Chondrocyte (in vitro differentiated cells): Measurements from ENCODE around the gene DBNDD2. TPM values are rescaled to one million over a fixed set of nuclear protein-coding genes. Genes with fewer than 3 reads are reported as not detected.

Experiments used
- DNase-seq: peaks from one replicate; pipeline ENCODE4 v3.0.0; 2021; ENCODE audit warnings: mixed read lengths, low spot score
- H3K27ac Mint-ChIP-seq: one replicate; pipeline ENCODE4 v1.8.0; 2021; ENCODE audit warnings: mild to moderate bottlenecking, moderate library complexity, mixed read lengths; ENCODE audit not compliant: unreplicated experiment
- H3K27me3 Mint-ChIP-seq: 2 replicates; pipeline ENCODE4 v1.8.0; 2021; ENCODE audit warnings: low read depth, mixed read lengths
- H3K36me3 Mint-ChIP-seq: 2 replicates; pipeline ENCODE4 v1.8.0; 2021; ENCODE audit warnings: low read depth, mixed read lengths
- H3K4me1 Mint-ChIP-seq: 2 replicates; pipeline ENCODE4 v1.8.0; 2021; ENCODE audit warnings: low read depth, mild to moderate bottlenecking, mixed read lengths
- H3K4me3 Mint-ChIP-seq: one replicate; pipeline ENCODE4 v1.8.0; 2021; ENCODE audit warnings: mild to moderate bottlenecking, moderate library complexity, mixed read lengths; ENCODE audit not compliant: unreplicated experiment
- H3K9me3 Mint-ChIP-seq: 2 replicates; pipeline ENCODE4 v1.8.0; 2021; ENCODE audit warnings: low read depth, mixed read lengths
- CTCF ChIP-seq: fragments of 200-600 bp; sonication (generic); IDR thresholded peaks from 2 replicates; pipeline ENCODE4 v1.5.0; 2021; ENCODE audit warnings: antibody characterized with exemption, mild to moderate bottlenecking, moderate library complexity
- total RNA-seq: library from RNA; stranded (reverse); gene quantifications from 3 replicates; pipeline ENCODE4 v1.2.1, GENCODE V29; 2021

DBNDD2 gene
- total RNA-seq, 1 donor from 2014 or later: 47.0 TPM

GRCh38 chr20:45425561-45425960 lies 17.5 kb downstream of the DBNDD2 start:
- H3K9me3 Mint-ChIP-seq: no peaks in the 10 kb centered on the region
- no peak overlapping the region for H3K4me3 Mint-ChIP-seq
- TF ChIP-seq CTCF: no peak
- H3K27ac Mint-ChIP-seq: no peak overlapping the region
- no peak for DNase-seq
- H3K4me1 Mint-ChIP-seq: no peaks in the 10 kb centered on the region
- H3K27me3 Mint-ChIP-seq: no peaks in the 10 kb centered on the region
- H3K36me3 Mint-ChIP-seq: peaks cover 23% of the 10 kb centered on the region

GRCh38 chr20:45426320-45427016 lies 18.4 kb downstream of the DBNDD2 start:
- Mint-ChIP-seq H3K36me3 (peaks cover 19% of the 10 kb centered on the region), H3K27me3 (no peaks in the 10 kb centered on the region), H3K9me3 (no peaks in the 10 kb centered on the region), H3K27ac (no peak overlapping the region), H3K4me1 (no peaks in the 10 kb centered on the region), H3K4me3 (no peak overlapping the region)
- no peak for DNase-seq
- no peak for TF ChIP-seq CTCF

GRCh38 chr20:45427236-45428149 lies 19.4 kb downstream of the DBNDD2 start:
- TF ChIP-seq CTCF: no peak
- no peak for DNase-seq
- Mint-ChIP-seq H3K4me1 (no peaks in the 10 kb centered on the region), H3K27me3 (no peaks in the 10 kb centered on the region), H3K9me3 (no peaks in the 10 kb centered on the region), H3K4me3 (no peak overlapping the region), H3K36me3 (peaks cover 16% of the 10 kb centered on the region), H3K27ac (no peak overlapping the region)

GRCh38 chr20:45429618-45430017 lies 21.5 kb downstream of the DBNDD2 start:
- no peak for DNase-seq
- no peak overlapping the region for H3K27ac Mint-ChIP-seq
- H3K4me3 Mint-ChIP-seq: no peak overlapping the region
- TF ChIP-seq CTCF: no peak
- H3K27me3 Mint-ChIP-seq: no peaks in the 10 kb centered on the region
- no peaks in the 10 kb centered on the region for H3K9me3 Mint-ChIP-seq
- H3K4me1 Mint-ChIP-seq: peaks cover 4% of the 10 kb centered on the region
- peaks cover 5% of the 10 kb centered on the region for H3K36me3 Mint-ChIP-seq

GRCh38 chr20:45432294-45432693 lies 24.2 kb downstream of the DBNDD2 start:
- H3K4me3 Mint-ChIP-seq: no peak overlapping the region
- H3K9me3 Mint-ChIP-seq: no peaks in the 10 kb centered on the region
- no peak overlapping the region for H3K27ac Mint-ChIP-seq
- no peak for DNase-seq
- no peak for TF ChIP-seq CTCF
- H3K36me3 Mint-ChIP-seq: no peaks in the 10 kb centered on the region
- no peaks in the 10 kb centered on the region for H3K27me3 Mint-ChIP-seq
- peaks cover 4% of the 10 kb centered on the region for H3K4me1 Mint-ChIP-seq
